Measurements from ENCODE around the gene GON4L. TPM values are rescaled to one million over a fixed set of nuclear protein-coding genes. Genes with fewer than 3 reads are reported as not detected.

Gene GON4L
- total and polyA plus RNA-seq, 2 experiments from 2014 or later, result 45.2 to 93.1 TPM

- DNase-seq (ENCODE audit: low spot score) (no peak), ATAC-seq (no peak)
- Mint-ChIP-seq H3K9me3 (no peaks in the 10 kb centered on the region), H3K36me3 (ENCODE audit: low read depth) (no peaks in the 10 kb centered on the region), H3K27ac (no peak overlapping the region), H3K4me3 (no peak overlapping the region), H3K27me3 (ENCODE audit: insufficient read depth, low read depth, poor library complexity) (peaks cover 8% of the 10 kb centered on the region), H3K4me1 (no peaks in the 10 kb centered on the region)
- Histone ChIP-seq H3K27me3 (ENCODE audit: insufficient read depth) (no peaks in the 10 kb centered on the region), H3K36me3 (ENCODE audit: insufficient read depth) (no peaks in the 10 kb centered on the region; the same call in 1 of the 2 replicates), H4K20me1 (replicated peaks; ENCODE audit: insufficient read depth) (no peaks in the 10 kb centered on the region; the same call in 1 of the 2 replicates), H3K79me2 (replicated peaks; ENCODE audit: insufficient read depth) (no peaks in the 10 kb centered on the region), H3K4me3 (no peak overlapping the region), H3K27ac (ENCODE audit: low read depth) (no peak overlapping the region), H3K4me2 (no peak overlapping the region), H3K4me1 (ENCODE audit: insufficient read depth) (no peaks in the 10 kb centered on the region), H3K9me2 (ENCODE audit: insufficient read depth) (no peaks in the 10 kb centered on the region), H3F3A (replicated peaks; ENCODE audit: low read depth) (no peaks in the 10 kb centered on the region), H2AFZ (no peak overlapping the region)
- no peak for TF ChIP-seq ETS1 (IDR thresholded peaks at IDR 0.05)
- no peak for TF ChIP-seq NANOG (IDR thresholded peaks at IDR 0.05; ENCODE audit: borderline replicate concordance)
- no peak for TF ChIP-seq ZNF462 (CRISPR knock-in tag; IDR thresholded peaks at IDR 0.05)
- no peak for TF ChIP-seq ZNF331 (CRISPR knock-in tag; IDR thresholded peaks at IDR 0.05; ENCODE audit: low read depth)
- no peak for TF ChIP-seq EZH2phosphoT487 (IDR thresholded peaks at IDR 0.05; ENCODE audit: unreplicated experiment)
- no peak for TF ChIP-seq POLR2AphosphoS5 (IDR thresholded peaks at IDR 0.05; ENCODE audit: low read depth)
- no peak for TF ChIP-seq REST (IDR thresholded peaks at IDR 0.05; ENCODE audit: unreplicated experiment)
- no peak for TF ChIP-seq STAT1 (IDR thresholded peaks at IDR 0.05; ENCODE audit: unreplicated experiment)
- no peak for TF ChIP-seq EZH2 (IDR thresholded peaks at IDR 0.05; ENCODE audit: low read depth, unreplicated experiment)
- TF ChIP-seq ZNF114 (CRISPR knock-in tag; IDR thresholded peaks at IDR 0.05), result no peak
These were observed 20.9 kb upstream of the GON4L start for GRCh38 chr1:155877945-155878344.
